ENCODE measurements around the gene RNF144B.
"Not testable (repeated sequence)": the region's sequence is repeated elsewhere in the genome, so short reads cannot be mapped to it uniquely, and the experiment has no call there.

The RNF144B gene

DNA sequence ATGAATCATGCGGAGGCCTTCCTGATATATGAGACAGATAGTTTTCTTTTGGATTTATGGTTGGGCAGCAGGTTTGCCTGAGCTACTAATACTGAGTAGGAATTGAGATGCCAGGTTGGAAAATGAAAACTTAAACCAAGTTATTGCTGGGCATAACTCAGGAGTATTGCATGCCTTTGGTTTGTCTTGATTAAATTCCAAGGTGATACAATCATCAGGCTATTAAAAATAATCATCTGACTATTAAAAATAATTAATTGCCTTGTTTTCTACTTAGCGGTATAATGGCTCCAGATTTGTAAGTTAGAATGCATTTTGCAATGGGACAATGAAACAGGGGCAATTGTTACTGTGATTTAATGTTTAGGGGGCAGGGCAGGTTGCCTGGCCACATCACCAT, 15.5 kb upstream of the RNF144B start:
- DNase-seq, result no peak

DNA sequence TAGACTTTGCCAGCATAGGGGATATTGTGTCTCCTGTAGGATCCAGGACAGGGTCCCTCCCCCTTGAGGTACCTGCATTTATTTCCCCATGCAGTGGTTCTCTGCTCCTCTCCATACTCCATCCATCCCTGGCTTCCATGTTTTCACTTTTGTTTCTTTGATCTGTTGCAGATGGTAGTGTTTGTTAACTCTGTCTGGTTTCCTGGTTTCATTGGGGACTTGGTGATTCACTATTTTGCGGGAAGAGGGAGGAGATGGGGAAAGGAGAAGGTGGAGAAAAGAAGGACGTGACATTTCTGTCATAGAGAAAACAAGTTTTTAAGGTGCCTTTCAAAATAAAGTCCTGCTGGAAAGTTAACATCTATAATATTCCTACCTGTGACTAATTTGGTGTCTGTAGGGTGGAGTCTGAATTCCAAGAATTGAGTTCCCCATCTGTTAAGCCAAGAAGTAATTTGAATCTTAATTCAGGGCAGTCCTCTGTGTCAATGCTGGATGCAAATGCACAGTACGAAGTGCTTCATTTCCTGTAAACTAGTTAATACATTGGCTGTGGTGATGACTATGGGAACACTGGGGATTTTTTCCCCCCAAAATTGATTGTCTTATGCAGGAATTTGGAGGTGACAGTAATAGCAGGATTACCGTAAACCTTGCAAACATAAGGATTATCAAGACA, 6.9 kb upstream of the RNF144B start:
- no peak for DNase-seq

GRCh38 chr6:18380851-18381250, 6.3 kb upstream of the RNF144B start:
- no peak for DNase-seq

- no peak for DNase-seq
Observed at GRCh38 chr6:18383441-18383840, 3.7 kb upstream of the RNF144B start.

DNA sequence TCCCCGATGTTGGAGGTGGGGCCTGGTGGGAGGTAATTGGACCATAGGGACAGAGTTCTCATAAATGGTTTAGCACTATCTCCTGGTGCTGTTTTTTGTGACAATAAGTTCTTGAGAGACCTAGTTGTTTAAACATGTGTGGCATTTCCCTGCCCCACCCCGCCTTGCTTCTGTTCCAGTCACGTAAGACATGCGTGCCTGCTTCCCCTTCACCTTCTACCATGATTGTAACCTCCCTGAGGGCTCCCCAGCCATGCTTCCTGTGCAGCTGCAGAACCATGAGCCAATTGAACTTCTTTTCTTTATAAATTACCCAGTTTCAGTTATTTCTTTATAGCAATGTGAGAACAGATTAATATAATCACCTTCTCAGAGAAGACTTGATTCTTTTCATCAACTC, 2.5 kb upstream of the RNF144B start:
- DNase-seq, result no peak

GRCh38 chr6:18386298-18386976, 713 bp upstream of the RNF144B start:
- DNase-seq, result peak; percentile 14

DNA sequence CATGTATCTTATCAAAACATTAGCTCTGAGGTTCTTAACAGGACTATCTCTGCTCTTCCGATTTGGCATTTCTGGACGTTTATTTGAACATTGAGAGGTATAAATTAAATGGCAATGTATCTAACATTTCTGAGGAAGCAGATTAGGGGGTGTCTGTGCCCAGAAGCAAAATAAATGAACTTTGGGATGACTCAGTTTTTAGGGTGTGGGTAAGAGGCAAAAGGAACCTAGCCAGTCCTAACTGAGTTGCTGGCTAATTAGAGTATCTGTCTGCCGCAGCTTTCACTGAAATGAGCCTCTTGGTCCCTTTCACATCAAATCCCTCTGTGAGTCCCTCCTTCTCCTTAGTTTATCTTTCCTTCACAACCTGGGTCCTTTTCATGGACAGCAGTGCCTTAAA, 1.1 kb downstream of the RNF144B start:
- no peak for DNase-seq

- DNase-seq, result no peak
Observed at GRCh38 chr6:18388942-18389341, 1.8 kb downstream of the RNF144B start.

GRCh38 chr6:18389479-18389878, 2.3 kb downstream of the RNF144B start:
- no peak for DNase-seq

GRCh38 chr6:18390476-18390875, 3.3 kb downstream of the RNF144B start:
- DNase-seq, result no peak

DNA sequence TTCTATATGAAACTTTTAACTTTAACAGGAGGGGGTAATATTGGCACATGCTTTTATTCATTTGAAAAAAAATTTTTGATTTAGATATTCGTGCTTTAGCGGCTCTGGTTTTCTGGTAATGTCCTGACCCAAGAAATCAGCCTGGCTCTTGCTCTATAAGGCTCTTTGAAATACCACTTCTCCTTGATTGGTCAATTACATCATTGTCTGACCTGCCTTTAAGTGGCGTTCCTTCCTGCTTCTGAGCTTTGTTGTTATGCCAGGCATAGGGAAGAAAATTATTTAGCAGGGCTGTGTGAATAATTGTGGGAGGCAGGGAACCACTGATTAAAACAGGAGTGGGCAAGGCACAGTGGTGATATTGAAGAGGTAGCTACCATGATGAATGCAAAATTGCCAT, 3.9 kb downstream of the RNF144B start:
- DNase-seq, result no peak

DNA sequence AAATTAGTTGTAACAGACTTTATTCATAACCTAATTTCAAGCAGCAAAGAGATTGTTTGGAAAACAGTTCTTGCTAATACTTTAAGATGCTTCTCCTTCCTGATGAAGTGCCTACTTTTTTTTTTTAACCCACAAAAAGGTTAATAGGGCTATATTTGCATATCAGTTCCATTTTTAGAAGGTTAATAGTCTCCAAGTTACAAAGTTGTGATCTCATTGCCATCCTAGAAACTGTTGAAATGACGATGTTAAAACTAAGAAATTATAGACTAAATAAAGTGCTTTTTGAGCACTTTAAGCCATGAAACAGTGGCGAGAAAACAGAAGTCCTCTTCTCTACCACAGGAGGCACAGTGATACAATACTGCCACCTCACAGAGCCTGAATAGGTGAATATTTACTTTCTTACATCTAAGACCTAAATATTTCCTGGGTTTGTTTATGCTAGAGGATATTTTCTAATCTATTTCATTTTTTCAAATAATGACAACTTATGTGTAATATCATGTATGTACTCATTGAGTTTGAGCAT, 5.3 kb downstream of the RNF144B start:
- DNase-seq, result no peak

DNA sequence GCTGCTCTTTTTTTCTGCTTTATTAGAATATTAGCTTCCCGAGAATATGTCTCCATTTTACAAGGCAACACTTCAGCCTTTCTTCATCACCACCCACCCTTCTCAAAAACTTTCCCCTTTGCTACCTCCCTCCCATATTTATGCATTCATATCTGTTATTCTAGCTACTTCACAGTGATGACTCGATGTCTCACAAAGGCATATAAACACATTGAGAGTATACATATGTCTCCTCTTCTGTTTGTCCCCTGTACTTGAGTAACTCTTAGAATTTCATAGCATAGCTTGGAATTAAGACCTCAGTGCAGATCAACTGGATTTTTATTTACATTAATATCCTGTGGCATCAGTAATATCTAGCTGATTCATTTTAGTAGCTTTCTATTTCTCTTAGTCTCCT, 6.5 kb downstream of the RNF144B start:
- DNase-seq, result no peak

DNA sequence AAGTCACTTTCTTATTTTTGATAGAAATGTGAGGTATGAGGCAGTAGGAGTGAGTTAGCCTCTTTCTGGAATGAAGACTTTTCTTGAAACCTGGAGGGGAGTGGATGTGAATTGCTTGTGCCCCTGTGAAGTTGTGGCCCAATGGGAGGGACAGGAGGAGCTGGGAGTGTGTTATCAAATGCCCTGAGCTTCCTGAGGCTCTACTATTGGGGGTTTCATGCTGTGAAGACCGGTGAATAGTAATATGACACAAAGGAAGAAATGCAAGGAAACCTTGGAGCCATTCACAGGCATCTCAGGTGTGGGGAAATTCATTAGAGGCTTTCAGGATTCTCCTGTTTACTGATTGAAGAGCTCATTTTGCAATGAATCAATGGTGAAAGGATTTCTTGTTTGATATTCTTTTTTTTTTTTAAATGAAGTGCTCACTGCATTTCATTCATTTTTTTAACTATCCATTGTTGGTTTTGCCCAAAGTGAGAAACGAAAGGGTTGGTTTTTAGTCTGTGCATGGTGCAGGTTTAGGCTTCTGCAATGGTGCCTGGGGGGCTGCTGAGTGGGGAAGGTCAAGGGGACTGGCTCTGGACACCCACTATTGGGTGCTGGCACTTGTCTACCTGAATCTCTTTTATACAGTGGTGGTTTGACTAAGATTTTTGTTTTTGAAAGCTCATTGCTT, 8.2 kb downstream of the RNF144B start:
- DNase-seq, result no peak

DNA sequence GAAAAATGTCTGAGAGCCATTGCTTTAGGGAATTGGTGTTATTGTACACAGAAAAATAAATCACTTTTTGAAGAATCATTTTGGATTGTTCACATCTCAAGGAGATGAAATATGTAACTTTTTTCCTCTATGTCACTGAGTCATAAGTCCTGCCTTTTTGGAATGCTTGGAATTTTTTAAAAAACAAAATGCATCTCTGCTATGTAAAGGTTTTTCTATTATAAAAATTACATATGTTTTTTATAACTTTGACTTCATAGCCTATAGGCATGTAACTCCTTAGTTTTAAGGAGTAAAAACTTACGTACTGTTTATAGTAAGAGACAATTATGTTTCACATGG, 8.7 kb downstream of the RNF144B start:
- no peak for DNase-seq

DNA sequence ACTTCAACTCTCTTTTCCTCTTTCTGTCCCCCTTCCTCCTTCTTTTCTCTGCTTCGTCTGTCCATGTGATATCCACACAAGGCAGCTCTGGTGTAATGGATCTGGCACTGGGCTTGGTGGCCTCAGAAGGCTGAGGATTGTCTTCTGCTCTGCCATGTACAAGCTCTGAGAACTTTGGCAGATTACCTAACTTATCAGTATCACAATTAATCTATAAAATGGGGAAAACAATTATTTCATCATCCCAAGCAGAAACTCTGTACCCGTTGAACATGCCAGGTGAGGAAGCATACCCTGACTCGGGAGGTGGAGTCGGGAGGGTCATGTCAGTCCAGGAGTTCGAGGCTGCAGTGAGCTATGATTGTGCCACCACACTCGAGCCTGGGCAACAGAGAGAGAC, 10.6 kb downstream of the RNF144B start:
- no peak for DNase-seq

GRCh38 chr6:18398225-18398624, 11.1 kb downstream of the RNF144B start:
- not testable (repeated sequence) for DNase-seq

DNA sequence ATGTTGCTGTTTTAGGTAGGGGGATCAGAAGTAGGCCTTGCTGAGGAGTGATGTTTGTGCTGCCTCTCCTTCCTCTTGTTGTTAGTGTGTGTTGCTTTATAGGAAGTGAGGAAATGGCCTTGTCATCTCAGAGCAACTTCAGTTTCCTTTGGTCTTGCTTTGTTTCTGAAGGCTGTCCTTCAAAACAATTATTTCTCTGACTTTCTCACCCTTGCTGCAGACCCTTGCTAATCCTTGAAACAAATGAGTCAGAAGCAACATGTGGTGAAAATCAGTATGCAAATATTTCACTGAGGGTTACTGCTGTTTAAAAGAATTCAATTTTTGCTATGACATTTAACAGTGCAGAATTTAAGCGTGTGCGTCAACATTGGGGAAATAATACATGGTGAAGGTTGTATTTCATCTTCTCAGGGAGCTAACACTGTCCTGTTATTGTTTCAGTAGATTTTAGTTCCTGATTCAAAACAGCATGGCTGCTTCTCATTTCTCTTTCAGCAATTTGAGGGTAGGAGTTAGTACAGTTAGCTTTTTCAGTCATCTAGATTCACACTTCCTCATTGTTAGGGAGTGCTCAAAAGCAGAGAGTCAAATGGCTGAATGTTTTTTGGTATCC, 13.8 kb downstream of the RNF144B start:
- no peak for DNase-seq

DNA sequence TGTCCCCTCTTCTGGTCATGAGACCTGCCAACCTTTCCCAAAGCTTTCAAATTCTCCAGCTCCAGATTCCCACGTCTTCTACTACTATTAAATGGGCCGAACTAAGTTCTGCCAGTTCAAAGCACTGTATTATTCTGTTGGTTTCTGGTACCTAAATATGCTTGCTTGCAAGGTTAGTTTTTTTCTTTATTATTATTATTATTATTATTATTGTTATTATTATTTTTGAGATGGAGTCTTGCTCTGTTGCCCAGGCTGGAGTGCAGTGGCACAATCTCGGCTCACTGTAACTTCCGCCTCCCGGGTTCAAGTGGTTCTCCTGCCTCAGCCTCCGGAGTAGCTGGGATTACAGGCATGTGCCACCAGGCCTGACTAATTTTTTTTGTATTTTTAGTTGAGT, 17.8 kb downstream of the RNF144B start:
- DNase-seq, result not testable (repeated sequence)

GRCh38 chr6:18405477-18406293, 18.5 kb downstream of the RNF144B start:
- DNase-seq, result no peak

- no peak for DNase-seq
Observed at GRCh38 chr6:18406955-18407749, 20.0 kb downstream of the RNF144B start.

DNA sequence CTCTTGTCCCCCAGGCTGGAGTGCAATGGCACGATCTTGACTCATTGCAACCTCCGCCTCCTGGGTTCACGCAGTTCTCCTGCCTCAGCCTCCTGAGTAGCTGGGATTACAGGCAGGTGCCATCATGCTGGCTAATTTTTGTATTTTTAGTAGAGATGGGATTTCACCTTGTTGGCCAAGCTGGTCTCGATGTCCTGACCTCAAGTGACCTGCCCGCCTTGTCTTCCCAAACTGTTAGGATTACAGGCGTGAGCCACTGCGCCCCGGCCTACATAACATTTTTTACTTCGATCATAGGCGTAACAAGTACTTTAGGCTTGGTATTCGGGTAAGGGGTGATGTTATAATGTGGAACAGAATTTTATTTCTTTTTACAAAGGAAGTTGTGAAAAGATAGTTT, 22.5 kb downstream of the RNF144B start:
- DNase-seq, result not testable (repeated sequence)
